Naive thymus-derived CD4-positive, alpha-beta T cell (primary cell): ENCODE results near the gene BTN1A1. TPM values are rescaled to one million over a fixed set of nuclear protein-coding genes. Genes with fewer than 3 reads are reported as not detected.
A peak's percentile ranks its signal among the peaks of the same experiment; 100 is the strongest.

Source experiments
- ATAC-seq: fragments of 150-1000 bp; cut with Tn5 transposase; 2 replicates; pipeline ENCODE4 v1.10.0; 2021; ENCODE audit warnings: mild to moderate bottlenecking, moderate library complexity
- CTCF ChIA-PET: fragments of 350-600 bp; sonication (Branson Sonifier 250); formaldehyde crosslinking; loops from one replicate; lab custom pipeline; 2021; ENCODE audit warnings: antibody characterized with exemption; lab: Charles Lee
- POLR2A ChIA-PET: fragments of 350-600 bp; sonication (Branson Sonifier 250); formaldehyde crosslinking; loops from one replicate; lab custom pipeline; 2021; ENCODE audit warnings: antibody characterized with exemption, inconsistent platforms; lab: Charles Lee
- DNase-seq, 9 donors: peaks; one replicate each; pipeline versions ENCODE4 v3.0.0 to v3.0.0-alpha.2; 2020 to 2022; ENCODE audit warnings: mixed read lengths in 1 of 9
- H3K27ac ChIP-seq: one replicate; pipeline ENCODE4 v1.7.0; 2013; ENCODE audit warnings: mild to moderate bottlenecking, low read depth, low read length, moderate library complexity
- H3K27me3 ChIP-seq, 2 donors: one replicate each; pipeline ENCODE4 v1.7.0; 2013; ENCODE audit warnings: low read length in 2 of 2, mild to moderate bottlenecking in 2 of 2, moderate library complexity in 2 of 2; ENCODE audit not compliant: control insufficient read depth in 2 of 2, insufficient read depth in 2 of 2
- H3K36me3 ChIP-seq, 3 experiments: 1 replicate in 2 of 3; 2 replicates in 1 of 3; pipeline ENCODE4 v1.7.0; 2013; ENCODE audit warnings: low read length in 3 of 3, mild to moderate bottlenecking in 3 of 3, moderate library complexity in 1 of 3; ENCODE audit not compliant: insufficient read depth in 3 of 3, control insufficient read depth in 2 of 3
- H3K4me1 ChIP-seq, 2 donors: one replicate each; pipeline ENCODE4 v1.7.0; 2013; ENCODE audit warnings: low read length in 2 of 2, mild to moderate bottlenecking in 2 of 2, moderate library complexity in 1 of 2; ENCODE audit not compliant: control insufficient read depth in 2 of 2, insufficient read depth in 2 of 2
- H3K4me3 ChIP-seq: 2 replicates; pipeline ENCODE4 v1.7.0; 2013; ENCODE audit warnings: mild to moderate bottlenecking, low read length
- H3K9me3 ChIP-seq, 3 experiments: 1 replicate in 2 of 3; 2 replicates in 1 of 3; pipeline ENCODE4 v1.7.0; 2013; ENCODE audit warnings: low read length in 3 of 3; ENCODE audit not compliant: control insufficient read depth in 2 of 3
- H3K27ac Mint-ChIP-seq, 9 donors: one replicate each; pipeline ENCODE4 v1.8.0; 2020 to 2022; ENCODE audit warnings: mixed read lengths in 9 of 9, mild to moderate bottlenecking in 8 of 9, moderate library complexity in 5 of 9, inconsistent platforms in 2 of 9
- H3K27me3 Mint-ChIP-seq, 5 donors: one replicate each; pipeline ENCODE4 v1.8.0; 2021 to 2022; ENCODE audit warnings: mixed read lengths in 5 of 5, mild to moderate bottlenecking in 1 of 5
- H3K36me3 Mint-ChIP-seq, 5 donors: one replicate each; pipeline ENCODE4 v1.8.0; 2020 to 2022; ENCODE audit warnings: mixed read lengths in 5 of 5, mild to moderate bottlenecking in 3 of 5, inconsistent platforms in 1 of 5
- H3K4me1 Mint-ChIP-seq, 7 donors: one replicate each; pipeline ENCODE4 v1.8.0; 2020 to 2022; ENCODE audit warnings: mixed read lengths in 7 of 7, mild to moderate bottlenecking in 3 of 7, inconsistent platforms in 1 of 7
- H3K4me3 Mint-ChIP-seq, 10 donors: one replicate each; pipeline ENCODE4 v1.8.0; 2020 to 2022; ENCODE audit warnings: mild to moderate bottlenecking in 10 of 10, mixed read lengths in 10 of 10, moderate library complexity in 6 of 10, inconsistent platforms in 2 of 10
- H3K9me3 Mint-ChIP-seq, 11 donors: one replicate each; pipeline ENCODE4 v1.8.0; 2020 to 2022; ENCODE audit warnings: mixed read lengths in 11 of 11, mild to moderate bottlenecking in 4 of 11, inconsistent platforms in 1 of 11, moderate library complexity in 1 of 11
- intact Hi-C, 2 donors: fragments of 100-400 bp; cut with micrococcal nuclease; formaldehyde crosslinking; loops; one replicate each; pipeline ENCODE4 v1.15.1; 2023
- polyA plus RNA-seq, 2 donors: library from polyadenylated mRNA; unstranded; fragments of 300-500 nt; fragmentation: Illumina TruSeq; gene quantifications; one replicate each; pipeline ENCODE4 v1.2.3, GENCODE V29; 2021
- total RNA-seq, 6 experiments: library from RNA in 5 of 6; stranded (reverse) in 5 of 6; gene quantifications; 1 replicate in 5 of 6; 2 replicates in 1 of 6; pipeline ENCODE4 v1.2.3 and lab custom pipeline; 2021 to 2026

The BTN1A1 gene
- total and polyA plus RNA-seq, 7 experiments from 2014 or later = not detected

- Mint-ChIP-seq H3K9me3 (peaks cover 0 to 26% (median 10%) of the 10 kb centered on the region in 11 donors), H3K36me3 (peaks cover 5 to 21% (median 8%) of the 10 kb centered on the region in 5 donors), H3K4me3 (no peak overlapping the region), H3K4me1 (peaks cover 0 to 1% (median 0%) of the 10 kb centered on the region in 7 donors), H3K27me3 (peaks cover 0 to 8% (median 0%) of the 10 kb centered on the region in 5 donors), H3K27ac (no peak overlapping the region)
- H3K4me1 ChIP-seq = no peaks in the 10 kb centered on the region
- DNase-seq = no peak
- no peaks in the 10 kb centered on the region for H3K27me3 ChIP-seq
- no peak overlapping the region for H3K4me3 ChIP-seq
- ChIA-PET CTCF (interaction anchor here (0.6 kb wide), 1 partner anchor 17 kb away, joined by 3 read pairs; no protein-coding TSS in a partner anchor), POLR2A (interaction anchor here (0.7 kb wide), 1 partner anchor 178 kb away, joined by 3 read pairs; no protein-coding TSS in a partner anchor)
- H3K9me3 ChIP-seq = peaks cover 0 to 10% (median 0%) of the 10 kb centered on the region in 3 experiments
- H3K36me3 ChIP-seq = no peaks in the 10 kb centered on the region
- ATAC-seq = no peak
- intact Hi-C loops = no loop called here
- no peak overlapping the region for H3K27ac ChIP-seq
Measured at GRCh38 chr6:26486358-26486757, 13.7 kb upstream of the BTN1A1 start.

- intact Hi-C loops = no loop called here
- Mint-ChIP-seq H3K9me3 (peaks cover 0 to 26% (median 10%) of the 10 kb centered on the region in 11 donors), H3K36me3 (peaks cover 5 to 21% (median 8%) of the 10 kb centered on the region in 5 donors), H3K4me3 (no peak overlapping the region), H3K27me3 (peaks cover 0 to 8% (median 0%) of the 10 kb centered on the region in 5 donors), H3K4me1 (peaks cover 0 to 4% (median 0%) of the 10 kb centered on the region in 7 donors), H3K27ac (no peak overlapping the region)
- DNase-seq (no peak), ATAC-seq (no peak)
- ChIA-PET CTCF (no interaction called here), POLR2A (no interaction called here)
- H3K4me3 ChIP-seq = no peak overlapping the region
- peaks cover 0 to 10% (median 0%) of the 10 kb centered on the region in 3 experiments for H3K9me3 ChIP-seq
- no peaks in the 10 kb centered on the region for H3K4me1 ChIP-seq
- H3K27ac ChIP-seq = no peak overlapping the region
- no peaks in the 10 kb centered on the region for H3K27me3 ChIP-seq
- no peaks in the 10 kb centered on the region for H3K36me3 ChIP-seq
Measured at GRCh38 chr6:26487466-26487865, 12.6 kb upstream of the BTN1A1 start.

DNA sequence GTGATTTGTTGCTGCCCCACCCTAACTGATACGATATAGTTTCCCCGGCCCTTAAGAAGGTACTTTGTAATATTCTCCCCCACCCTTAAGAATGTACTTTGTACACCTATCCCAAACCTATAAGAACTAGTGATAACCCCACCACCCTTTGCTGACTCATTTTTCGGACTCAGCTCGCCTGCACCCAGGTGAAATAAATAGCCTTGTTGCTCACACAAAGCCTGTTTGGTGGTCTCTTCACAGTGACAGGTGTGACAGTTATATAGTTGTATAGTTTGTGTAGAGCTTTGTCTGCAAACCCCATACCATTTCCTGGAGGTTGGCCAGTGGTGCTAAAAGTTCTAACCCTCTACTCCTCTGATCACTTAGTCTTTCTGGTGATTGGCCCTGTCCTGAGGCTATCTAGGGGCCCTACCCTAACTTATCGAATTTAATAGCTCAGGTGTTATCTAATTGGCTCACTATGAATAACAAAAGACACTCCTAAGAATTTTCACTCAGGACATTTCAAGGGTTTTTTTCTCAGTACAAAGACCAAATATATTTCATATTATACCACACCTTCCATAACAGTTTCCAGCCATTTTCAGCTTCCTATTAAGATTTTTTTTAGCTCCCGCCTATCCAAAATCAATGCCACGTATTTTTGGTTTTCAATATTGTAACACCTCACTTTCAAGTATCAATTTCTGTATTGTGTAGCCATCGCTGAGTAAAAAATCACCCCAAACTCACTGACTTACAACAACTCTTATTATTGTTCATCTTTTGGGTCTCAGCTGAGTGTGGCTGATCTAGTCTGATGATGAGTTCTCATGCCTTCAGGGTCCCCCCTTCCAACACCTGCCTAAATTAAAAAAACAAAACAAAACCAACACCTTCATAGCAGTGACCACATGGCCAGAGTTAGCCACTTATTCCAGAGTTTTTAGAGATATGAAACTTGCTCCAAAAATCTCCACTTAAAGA, 9.8 kb upstream of the BTN1A1 start:
- no peak overlapping the region for H3K4me3 ChIP-seq
- no peaks in the 10 kb centered on the region for H3K36me3 ChIP-seq
- Mint-ChIP-seq H3K36me3 (peaks cover 5 to 21% (median 8%) of the 10 kb centered on the region in 5 donors), H3K27ac (no peak overlapping the region), H3K4me1 (peaks cover 0 to 19% (median 4%) of the 10 kb centered on the region in 7 donors), H3K27me3 (peaks cover 0 to 8% (median 0%) of the 10 kb centered on the region in 5 donors), H3K4me3 (no peak overlapping the region), H3K9me3 (peaks cover 0 to 26% (median 10%) of the 10 kb centered on the region in 11 donors)
- DNase-seq = no peak
- H3K27ac ChIP-seq = no peak overlapping the region
- ATAC-seq = no peak
- H3K9me3 ChIP-seq = peaks cover 0 to 10% (median 0%) of the 10 kb centered on the region in 3 experiments
- CTCF ChIA-PET = interaction anchor here (0.5 kb wide), 1 partner anchor 78 kb away, joined by 3 read pairs; no protein-coding TSS in a partner anchor
- H3K27me3 ChIP-seq = no peaks in the 10 kb centered on the region
- intact Hi-C loops = no loop called here
- no peaks in the 10 kb centered on the region for H3K4me1 ChIP-seq
- POLR2A ChIA-PET = interaction anchor here (0.6 to 2.4 kb wide), 4 partner anchors 15 to 362 kb away, joined by 3 to 7 read pairs (median 6); no protein-coding TSS in a partner anchor

- Histone ChIP-seq H3K27me3 (no peaks in the 10 kb centered on the region), H3K27ac (no peak overlapping the region), H3K36me3 (no peaks in the 10 kb centered on the region), H3K4me1 (no peaks in the 10 kb centered on the region), H3K9me3 (peaks cover 0 to 10% (median 0%) of the 10 kb centered on the region in 3 experiments), H3K4me3 (no peak overlapping the region)
- Mint-ChIP-seq H3K27me3 (peaks cover 0 to 9% (median 0%) of the 10 kb centered on the region in 5 donors), H3K36me3 (peaks cover 5 to 15% (median 8%) of the 10 kb centered on the region in 5 donors), H3K9me3 (peaks cover 0 to 19% (median 8%) of the 10 kb centered on the region in 11 donors), H3K27ac (no peak overlapping the region), H3K4me3 (no peak overlapping the region), H3K4me1 (peaks cover 0 to 19% (median 4%) of the 10 kb centered on the region in 7 donors)
- DNase-seq = no peak
- no peak for ATAC-seq
- ChIA-PET POLR2A (interaction anchor here (1.3 to 2.4 kb wide), 2 partner anchors 18 to 61 kb away, joined by 3 to 7 read pairs; no protein-coding TSS in a partner anchor), CTCF (no interaction called here)
- intact Hi-C loops = no loop called here
Measured at GRCh38 chr6:26491604-26492003, 8.5 kb upstream of the BTN1A1 start.

- Histone ChIP-seq H3K4me3 (no peak overlapping the region), H3K27ac (no peak overlapping the region), H3K27me3 (no peaks in the 10 kb centered on the region), H3K4me1 (no peaks in the 10 kb centered on the region), H3K36me3 (no peaks in the 10 kb centered on the region), H3K9me3 (no peaks in the 10 kb centered on the region)
- H3K27ac Mint-ChIP-seq = no peak overlapping the region
- POLR2A ChIA-PET = no interaction called here
- peaks cover 0 to 4% (median 3%) of the 10 kb centered on the region in 5 donors for H3K36me3 Mint-ChIP-seq
- peaks cover 0 to 19% (median 4%) of the 10 kb centered on the region in 7 donors for H3K4me1 Mint-ChIP-seq
- H3K27me3 Mint-ChIP-seq = peaks cover 0 to 5% (median 0%) of the 10 kb centered on the region in 5 donors
- intact Hi-C loops = loop anchor here (1.0 kb wide), 1 partner anchor 152 kb away; no protein-coding TSS in a partner anchor
- peak in 3 of 9 donors; percentile 10 to 23 (median 22) for DNase-seq
- peak; percentile 58 for ATAC-seq
- H3K9me3 Mint-ChIP-seq = peaks cover 0 to 6% (median 0%) of the 10 kb centered on the region in 11 donors
- CTCF ChIA-PET = interaction anchor here (1.2 kb wide), 1 partner anchor 171 kb away, joined by 3 read pairs; no protein-coding TSS in a partner anchor
- H3K4me3 Mint-ChIP-seq = no peak overlapping the region
Measured at GRCh38 chr6:26493258-26493657, 6.8 kb upstream of the BTN1A1 start.

DNA sequence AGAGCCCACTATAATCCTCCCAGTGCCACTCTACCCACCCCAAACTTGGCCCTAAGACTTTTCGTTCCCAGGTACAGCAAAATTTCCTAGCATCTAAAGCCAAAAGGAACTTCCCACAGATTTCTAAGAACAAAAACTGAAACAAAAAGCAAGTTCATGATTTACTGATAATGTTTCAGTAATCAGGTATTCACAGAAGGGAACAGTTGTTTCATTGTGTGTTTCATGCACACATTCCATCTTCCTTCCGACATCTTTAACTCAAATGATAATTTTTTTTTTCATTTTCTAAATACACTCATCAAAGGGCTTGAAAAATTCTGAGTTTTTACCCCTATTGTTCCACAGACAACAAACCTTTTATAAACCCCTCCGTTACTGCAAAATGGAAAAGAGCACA, 6.0 kb upstream of the BTN1A1 start:
- POLR2A ChIA-PET = interaction anchor here (1.4 kb wide), 1 partner anchor 10 kb away, joined by 3 read pairs; no protein-coding TSS in a partner anchor
- H3K27ac Mint-ChIP-seq = peak overlapping the region in 2 of 9 donors; percentile 44 to 52
- no peak overlapping the region for H3K4me3 ChIP-seq
- H3K4me3 Mint-ChIP-seq = peak overlapping the region in 1 of 10 donors; percentile 58
- H3K36me3 Mint-ChIP-seq = peaks cover 0 to 4% (median under 1%) of the 10 kb centered on the region in 5 donors
- no peaks in the 10 kb centered on the region for H3K4me1 ChIP-seq
- H3K27ac ChIP-seq = no peak overlapping the region
- CTCF ChIA-PET = no interaction called here
- ATAC-seq (no peak), DNase-seq (no peak)
- intact Hi-C loops = no loop called here
- peaks cover 0 to 19% (median 4%) of the 10 kb centered on the region in 7 donors for H3K4me1 Mint-ChIP-seq
- H3K36me3 ChIP-seq = no peaks in the 10 kb centered on the region
- H3K27me3 Mint-ChIP-seq = peaks cover 0 to 4% (median 0%) of the 10 kb centered on the region in 5 donors
- no peaks in the 10 kb centered on the region for H3K27me3 ChIP-seq
- H3K9me3 ChIP-seq = no peaks in the 10 kb centered on the region
- H3K9me3 Mint-ChIP-seq = peaks cover 0 to 2% (median 0%) of the 10 kb centered on the region in 11 donors
